ENCODE data around the gene ALKBH4. TPM values are rescaled to one million over a fixed set of nuclear protein-coding genes. Genes with fewer than 3 reads are reported as not detected.

ALKBH4 gene
- total and polyA plus RNA-seq, 2 of the 8 experiments (the other 6 are each of a cell fraction or from before 2014, with no cell fraction given), result 10.2 to 16.6 TPM

DNA sequence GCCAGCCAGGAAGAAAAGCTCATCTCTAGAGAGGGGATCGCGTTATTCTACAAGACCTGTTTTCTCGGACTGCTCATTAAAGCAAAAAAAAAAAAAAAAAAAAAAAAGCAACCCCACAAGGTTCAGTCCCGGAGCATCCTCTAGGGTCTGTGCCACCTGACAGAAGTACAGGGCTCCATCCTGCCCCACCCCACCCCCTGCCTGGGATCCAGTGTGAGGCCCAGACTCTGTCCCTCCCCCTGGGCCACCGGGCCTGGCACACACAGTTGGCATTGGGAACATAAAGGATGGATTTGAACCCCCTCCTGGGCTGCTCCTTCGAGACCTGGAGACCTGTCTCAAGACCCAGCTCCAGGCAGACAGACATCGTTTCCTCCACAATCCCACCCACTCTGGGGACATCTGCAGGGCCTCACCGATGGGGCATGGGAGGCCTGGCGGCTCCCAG, 30.6 kb downstream of the ALKBH4 start:
- Histone ChIP-seq H2BK20ac (ENCODE audit: low read length) (no peak overlapping the region), H4K20me1 (replicated peaks in 1 of 2; ENCODE audit: control insufficient read depth in 1 of 2, insufficient read depth in 2 of 2, low read length in 2 of 2) (peaks cover 0 to 3% of the 10 kb centered on the region in 2 experiments), H3K14ac (ENCODE audit: insufficient read length) (no peak overlapping the region), H3K9me3 (ENCODE audit: insufficient read depth in 2 of 2, low read depth in 1 of 2, low read length in 1 of 2) (no peaks in the 10 kb centered on the region), H2AFZ (ENCODE audit: low read length) (no peak overlapping the region), H3K4me1 (replicated peaks in 1 of 4; ENCODE audit: control insufficient read depth in 3 of 4, insufficient read depth in 4 of 4, low read length in 3 of 4) (peaks cover 0 to 8% (median 5%) of the 10 kb centered on the region in 4 experiments; a peak in 5 of 7 replicates), H3K4me3 (ENCODE audit: extremely low read depth in 1 of 4, insufficient read depth in 2 of 4, low read depth in 3 of 4, low read length in 4 of 4) (peak overlapping the region; percentile 62 to 78 (median 74)), H4K91ac (replicated peaks; ENCODE audit: insufficient read length, low read length) (no peak overlapping the region), H3K36me3 (ENCODE audit: control insufficient read depth in 2 of 4, insufficient read depth in 4 of 4, low read length in 3 of 4) (peaks cover 0 to 2% (median 0%) of the 10 kb centered on the region in 4 experiments; a peak in 2 of 8 replicates), H3K9ac (replicated peaks in 1 of 4; ENCODE audit: extremely low read depth in 1 of 4, low read depth in 3 of 4, low read length in 3 of 4) (no peak overlapping the region), H3K23me2 (ENCODE audit: low read depth, low read length) (peaks cover 3% of the 10 kb centered on the region; the same call in 1 of the 2 replicates), H3K56ac (replicated peaks; ENCODE audit: insufficient read length, low read depth, low read length) (no peak overlapping the region), H3K27ac (ENCODE audit: low read depth, low read length) (no peak overlapping the region), H3K23ac (ENCODE audit: insufficient read length) (no peak overlapping the region), H4K8ac (ENCODE audit: extremely low read depth, insufficient read depth, low read length) (no peak overlapping the region), H3K79me2 (ENCODE audit: control insufficient read depth in 1 of 2, insufficient read depth in 2 of 2, low read length in 2 of 2) (no peaks in the 10 kb centered on the region), H2BK120ac (replicated peaks; ENCODE audit: low read depth, low read length) (no peak overlapping the region), H3K18ac (ENCODE audit: extremely low read depth, low read length) (peak overlapping the region; percentile 32; the same call in 1 of the 2 replicates), H2AK5ac (ENCODE audit: low read depth, low read length) (0 out of 2 replicates have a peak overlapping the region, but pooled peaks have one; percentile 70), H3K27me3 (replicated peaks in 1 of 4; ENCODE audit: control insufficient read depth in 3 of 4, extremely low read depth in 1 of 4, insufficient read depth in 3 of 4, low read length in 3 of 4) (no peaks in the 10 kb centered on the region), H3K79me1 (ENCODE audit: low read depth, low read length) (no peaks in the 10 kb centered on the region), H2BK12ac (ENCODE audit: low read depth, low read length) (no peak overlapping the region), H3K4me2 (ENCODE audit: insufficient read depth in 1 of 2, low read depth in 2 of 2, low read length in 2 of 2) (peak overlapping the region; percentile 77 to 85), H4K5ac (ENCODE audit: insufficient read length, low read depth, low read length) (no peak overlapping the region), H3K4ac (replicated peaks; ENCODE audit: insufficient read length, low read depth, low read length) (no peak overlapping the region), H2BK15ac (ENCODE audit: low read length) (no peak overlapping the region), H2BK5ac (ENCODE audit: low read depth, low read length) (0 out of 2 replicates have a peak overlapping the region, but pooled peaks have one; percentile 35)
- POLR2A ChIA-PET (ENCODE audit: partially characterized antibody), result interaction anchor here (2.3 to 3.6 kb wide), 2 partner anchors 8 to 10 kb away, joined by 8 to 16 read pairs; no protein-coding TSS in a partner anchor
- no peak for TF ChIP-seq BRCA1 (IDR thresholded peaks at IDR 0.05; ENCODE audit: low read depth, low read length)
- TF ChIP-seq KDM1A (IDR thresholded peaks at IDR 0.05; ENCODE audit: borderline replicate concordance, low read length), result no peak
- no peak for TF ChIP-seq JUN (IDR thresholded peaks at IDR 0.05; ENCODE audit: low read depth, low read length)
- TF ChIP-seq, protein P1, sequence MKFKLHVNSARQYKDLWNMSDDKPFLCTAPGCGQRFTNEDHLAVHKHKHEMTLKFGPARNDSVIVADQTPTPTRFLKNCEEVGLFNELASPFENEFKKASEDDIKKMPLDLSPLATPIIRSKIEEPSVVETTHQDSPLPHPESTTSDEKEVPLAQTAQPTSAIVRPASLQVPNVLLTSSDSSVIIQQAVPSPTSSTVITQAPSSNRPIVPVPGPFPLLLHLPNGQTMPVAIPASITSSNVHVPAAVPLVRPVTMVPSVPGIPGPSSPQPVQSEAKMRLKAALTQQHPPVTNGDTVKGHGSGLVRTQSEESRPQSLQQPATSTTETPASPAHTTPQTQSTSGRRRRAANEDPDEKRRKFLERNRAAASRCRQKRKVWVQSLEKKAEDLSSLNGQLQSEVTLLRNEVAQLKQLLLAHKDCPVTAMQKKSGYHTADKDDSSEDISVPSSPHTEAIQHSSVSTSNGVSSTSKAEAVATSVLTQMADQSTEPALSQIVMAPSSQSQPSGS (IDR thresholded peaks at IDR 0.05; ENCODE audit: low read length), result no peak
- TF ChIP-seq BCL11A (IDR thresholded peaks at IDR 0.05; ENCODE audit: low read depth in 2 of 2, low read length in 2 of 2), result no peak
- TF ChIP-seq EZH2 (IDR thresholded peaks at IDR 0.05; ENCODE audit: low read depth, low read length, severe bottlenecking), result no peak
- no peak for TF ChIP-seq CHD2 (IDR thresholded peaks at IDR 0.05; ENCODE audit: low read length)
- TF ChIP-seq SAP30 (IDR thresholded peaks at IDR 0.05; ENCODE audit: insufficient read depth, insufficient replicate concordance, low read length), result no peak
- TF ChIP-seq SIX5 (IDR thresholded peaks at IDR 0.05; ENCODE audit: low read depth, low read length), result no peak
- no peak for TF ChIP-seq NRF1 (IDR thresholded peaks at IDR 0.05; ENCODE audit: low read depth, low read length)
- FAIRE-seq, result no peak
- 75% methylated on average over 5 of the region's 9 CpGs; no CpG with 5 or more reads in 1 of the 2 experiments for WGBS, 2 experiments (ENCODE audit: extremely low coverage in 1 of 2, insufficient coverage in 1 of 2, insufficient read length in 1 of 2, insufficient replicate concordance in 2 of 2, low coverage in 1 of 2, low lambda C conversion rate in 2 of 2, missing lambda C conversion rate in 1 of 2)
- CTCF ChIA-PET (ENCODE audit: partially characterized antibody), result interaction anchor here (0.8 to 0.9 kb wide), 2 partner anchors 20 to 154 kb away, joined by 3 read pairs; no protein-coding TSS in a partner anchor
- DNase-seq (ENCODE audit: low read depth in 1 of 2, low spot score in 2 of 2), result no peak
